ENCODE results near the gene USP51. TPM values are rescaled to one million over a fixed set of nuclear protein-coding genes. Genes with fewer than 3 reads are reported as not detected.

The USP51 gene
- total RNA-seq = 9.1 TPM

GRCh38 chrX:55489314-55490009 is at the start of gene USP51:
Gene USP51 (minus strand): TSS chrX:55489848. CDS start chrX:55488939, 909 bp downstream.

DNA sequence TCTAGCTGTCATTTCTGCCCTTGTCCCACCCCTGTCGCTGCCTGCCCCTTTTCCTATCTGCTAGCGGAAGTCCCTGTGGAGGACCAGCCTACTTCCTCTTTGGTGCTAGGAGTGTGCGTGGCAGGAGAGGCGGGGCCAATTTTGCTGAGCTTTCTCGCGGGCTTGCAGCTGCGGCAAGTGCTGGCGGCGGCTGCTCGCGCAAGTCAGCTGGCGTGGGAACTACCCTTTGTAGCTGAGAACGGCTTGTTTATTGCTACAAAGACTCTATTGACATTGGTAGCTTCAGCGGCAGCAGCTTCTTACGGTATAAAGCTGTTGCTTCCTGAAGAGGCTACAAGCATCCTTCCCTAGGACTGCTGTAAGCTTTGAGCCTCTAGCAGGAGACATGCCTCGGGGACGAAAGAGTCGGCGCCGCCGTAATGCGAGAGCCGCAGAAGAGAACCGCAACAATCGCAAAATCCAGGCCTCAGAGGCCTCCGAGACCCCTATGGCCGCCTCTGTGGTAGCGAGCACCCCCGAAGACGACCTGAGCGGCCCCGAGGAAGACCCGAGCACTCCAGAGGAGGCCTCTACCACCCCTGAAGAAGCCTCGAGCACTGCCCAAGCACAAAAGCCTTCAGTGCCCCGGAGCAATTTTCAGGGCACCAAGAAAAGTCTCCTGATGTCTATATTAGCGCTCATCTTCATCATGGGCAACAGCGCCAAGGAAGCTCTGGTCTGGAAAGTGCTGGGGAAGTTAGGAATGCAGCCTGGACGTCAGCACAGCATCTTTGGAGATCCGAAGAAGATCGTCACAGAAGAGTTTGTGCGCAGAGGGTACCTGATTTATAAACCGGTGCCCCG is 37.4 kb downstream of the USP51 start, which contains the start of gene MAGEH1:
Gene MAGEH1, plus strand, starts transcription at position 138 of the 843 bp plus-strand sequence. Its CDS starts 248 bp downstream, at position 386.

Other genes starting within 250 kb of the USP51 start
- gene PAGE3, start 224.9 kb downstream of the USP51 start, total RNA-seq = not detected
- 77.3 TPM for gene MAGEH1, start 37.7 kb downstream of the USP51 start, total RNA-seq
- not detected for gene FOXR2, start 133.6 kb upstream of the USP51 start, total RNA-seq
- 34.3 TPM for gene RRAGB, start 227.9 kb upstream of the USP51 start, total RNA-seq

Measured in camera-type eye (tissue), 1 donor.